CD4-positive, alpha-beta memory T cell (primary cell): ENCODE measurements around the gene TRIOBP. TPM values are rescaled to one million over a fixed set of nuclear protein-coding genes. Genes with fewer than 3 reads are reported as not detected.
A peak's percentile ranks its signal among the peaks of the same experiment; 100 is the strongest.

Source experiments
- CTCF ChIA-PET: fragments of 350-600 bp; sonication (Branson Sonifier 250); formaldehyde crosslinking; loops from one replicate; lab custom pipeline; 2021; ENCODE audit warnings: inconsistent platforms; ENCODE audit not compliant: partially characterized antibody; lab: Charles Lee
- POLR2A ChIA-PET: fragments of 350-600 bp; sonication (Branson Sonifier 250); formaldehyde crosslinking; loops from one replicate; lab custom pipeline; 2021; ENCODE audit not compliant: partially characterized antibody; lab: Charles Lee
- DNase-seq, 5 donors: peaks; one replicate each; pipeline versions ENCODE4 v3.0.0 to v3.0.0-alpha.2; 2020 to 2022; ENCODE audit warnings: mixed read lengths in 1 of 5
- H3K27ac ChIP-seq: one replicate; pipeline ENCODE4 v1.7.0; 2013; ENCODE audit warnings: low read depth, low read length
- H3K27me3 ChIP-seq: 2 replicates; pipeline ENCODE4 v1.7.0; 2013; ENCODE audit warnings: mild to moderate bottlenecking, low read length, moderate library complexity; ENCODE audit not compliant: insufficient read depth
- H3K36me3 ChIP-seq: 2 replicates; pipeline ENCODE4 v1.7.0; 2013; ENCODE audit warnings: mild to moderate bottlenecking, low read length, moderate library complexity; ENCODE audit not compliant: insufficient read depth
- H3K4me1 ChIP-seq: 2 replicates; pipeline ENCODE4 v1.7.0; 2013; ENCODE audit warnings: mild to moderate bottlenecking, low read length, moderate library complexity; ENCODE audit not compliant: insufficient read depth
- H3K4me3 ChIP-seq, 2 donors: one replicate each; pipeline ENCODE4 v1.7.0; 2013; ENCODE audit warnings: low read length in 2 of 2, mild to moderate bottlenecking in 1 of 2
- H3K9me3 ChIP-seq, 2 donors: one replicate each; pipeline ENCODE4 v1.7.0; 2013; ENCODE audit warnings: low read length in 2 of 2, control low read depth in 1 of 2; ENCODE audit not compliant: control insufficient read depth in 1 of 2
- H3K27ac Mint-ChIP-seq, 7 donors: one replicate each; pipeline ENCODE4 v1.8.0; 2020 to 2021; ENCODE audit warnings: mixed read lengths in 7 of 7, mild to moderate bottlenecking in 6 of 7, inconsistent platforms in 3 of 7, moderate library complexity in 3 of 7
- H3K27me3 Mint-ChIP-seq, 2 donors: one replicate each; pipeline ENCODE4 v1.8.0; 2020 to 2021; ENCODE audit warnings: mixed read lengths in 2 of 2
- H3K36me3 Mint-ChIP-seq, 2 donors: one replicate each; pipeline ENCODE4 v1.8.0; 2020 to 2021; ENCODE audit warnings: mixed read lengths in 2 of 2, inconsistent platforms in 1 of 2, mild to moderate bottlenecking in 1 of 2
- H3K4me1 Mint-ChIP-seq, 4 donors: one replicate each; pipeline ENCODE4 v1.8.0; 2020 to 2021; ENCODE audit warnings: mixed read lengths in 4 of 4, mild to moderate bottlenecking in 1 of 4
- H3K4me3 Mint-ChIP-seq, 8 donors: one replicate each; pipeline ENCODE4 v1.8.0; 2020 to 2021; ENCODE audit warnings: mixed read lengths in 8 of 8, mild to moderate bottlenecking in 7 of 8, moderate library complexity in 6 of 8, inconsistent platforms in 3 of 8
- H3K9me3 Mint-ChIP-seq, 8 donors: one replicate each; pipeline ENCODE4 v1.8.0; 2020 to 2021; ENCODE audit warnings: mixed read lengths in 8 of 8, mild to moderate bottlenecking in 5 of 8, inconsistent platforms in 3 of 8, moderate library complexity in 1 of 8
- intact Hi-C: fragments of 100-400 bp; cut with micrococcal nuclease; formaldehyde crosslinking; loops from one replicate; pipeline ENCODE4 v1.15.1; 2023
- polyA plus RNA-seq, 2 donors: library from polyadenylated mRNA; unstranded; fragments of 300-500 nt; fragmentation: Illumina TruSeq; gene quantifications; one replicate each; pipeline ENCODE4 v1.2.3, GENCODE V29; 2021
- total RNA-seq, 2 experiments: library from RNA; stranded (reverse); gene quantifications; one replicate each; pipeline ENCODE4 v1.2.3, GENCODE V29; 2021

TRIOBP gene
- total and polyA plus RNA-seq, 4 experiments from 2014 or later: 9.2 to 26.1 (median 19.4) TPM

DNA sequence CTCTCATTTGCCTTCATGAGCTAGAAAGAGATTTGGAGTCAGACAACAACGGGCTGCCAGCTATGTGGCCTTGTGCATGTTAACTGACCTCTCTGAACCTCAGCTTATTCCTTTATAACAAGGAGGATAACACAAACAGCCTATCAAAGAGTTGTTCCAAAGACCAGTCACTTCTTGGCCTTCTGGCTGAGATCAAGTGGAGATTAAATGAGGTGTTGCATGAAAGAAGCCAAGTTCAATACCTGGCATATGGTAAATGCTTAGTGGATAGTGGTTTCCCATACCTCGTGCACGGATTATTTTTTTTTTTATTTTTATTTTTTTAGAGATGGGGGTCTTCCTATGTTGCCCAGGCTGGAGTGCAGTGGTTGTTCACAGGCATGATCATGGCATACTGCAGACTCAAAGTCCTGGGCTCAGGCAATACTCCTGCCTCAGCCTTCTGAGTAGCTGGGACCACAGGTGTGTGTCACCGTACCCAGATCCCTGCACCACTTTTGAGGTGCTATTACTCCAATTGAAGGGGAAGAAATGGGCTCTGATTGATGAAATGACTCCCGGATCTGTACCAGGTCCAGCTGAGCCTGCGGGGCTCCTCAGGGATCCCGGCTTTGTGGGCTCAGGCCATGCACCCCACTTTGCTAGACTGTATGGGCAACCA, 16.5 kb upstream of the TRIOBP start:
- Histone ChIP-seq H3K4me3 (no peak overlapping the region), H3K9me3 (no peaks in the 10 kb centered on the region), H3K27me3 (no peaks in the 10 kb centered on the region), H3K4me1 (peaks cover 23% of the 10 kb centered on the region), H3K36me3 (no peaks in the 10 kb centered on the region), H3K27ac (no peak overlapping the region)
- CTCF ChIA-PET: interaction anchor here (1.1 to 22.7 kb wide), 7 partner anchors 9 to 72 kb away, joined by 3 to 558 read pairs (median 78); partner anchors contain the start of genes GGA1, PDXP and SH3BP1
- H3K4me3 Mint-ChIP-seq: no peak overlapping the region
- no peaks in the 10 kb centered on the region for H3K27me3 Mint-ChIP-seq
- peaks cover 16 to 46% (median 24%) of the 10 kb centered on the region in 4 donors for H3K4me1 Mint-ChIP-seq
- POLR2A ChIA-PET: interaction anchor here (0.8 to 8.4 kb wide), 9 partner anchors 6 to 72 kb away, joined by 4 to 90 read pairs (median 12); partner anchors contain the start of genes GGA1, LGALS1, PDXP and SH3BP1
- peaks cover 0 to 9% of the 10 kb centered on the region in 2 donors for H3K36me3 Mint-ChIP-seq
- peak overlapping the region in 3 of 7 donors; percentile 43 to 83 (median 81) for H3K27ac Mint-ChIP-seq
- H3K9me3 Mint-ChIP-seq: no peaks in the 10 kb centered on the region
- intact Hi-C loops: loop anchor here (10.0 kb wide), 1 partner anchor 64 kb away; no protein-coding TSS in a partner anchor
- no peak for DNase-seq

DNA sequence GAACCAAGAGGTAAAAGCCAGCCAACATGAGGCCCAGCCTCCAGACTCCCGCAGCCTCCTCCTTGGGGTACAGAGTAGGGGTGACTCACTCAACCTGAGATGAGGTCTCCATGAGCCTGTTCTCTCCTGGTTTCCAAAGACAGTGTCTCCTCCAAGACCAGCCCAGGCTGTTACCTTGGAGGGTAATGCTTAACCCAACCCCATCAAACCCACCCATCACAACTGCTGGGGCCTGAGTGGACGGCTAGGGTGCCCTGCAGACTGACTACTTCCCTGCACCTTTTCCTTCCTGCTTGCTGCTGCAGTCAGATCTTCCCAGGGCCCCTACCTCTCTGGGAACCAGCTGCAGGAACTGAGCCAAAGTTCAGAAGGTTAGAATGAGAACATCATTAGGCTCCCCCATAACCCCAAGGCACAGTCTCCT, 15.8 kb upstream of the TRIOBP start:
- H3K27ac Mint-ChIP-seq: peak overlapping the region in 5 of 7 donors; percentile 78 to 83 (median 80)
- Histone ChIP-seq H3K4me1 (peaks cover 20% of the 10 kb centered on the region), H3K9me3 (no peaks in the 10 kb centered on the region), H3K4me3 (no peak overlapping the region), H3K27ac (no peak overlapping the region), H3K36me3 (no peaks in the 10 kb centered on the region), H3K27me3 (no peaks in the 10 kb centered on the region)
- CTCF ChIA-PET: interaction anchor here (0.8 to 22.7 kb wide), 9 partner anchors 9 to 143 kb away, joined by 3 to 558 read pairs (median 51); partner anchors contain the start of genes GGA1, PDXP and SH3BP1
- H3K9me3 Mint-ChIP-seq: no peaks in the 10 kb centered on the region
- DNase-seq: peak in 1 of 5 donors; percentile 27
- POLR2A ChIA-PET: interaction anchor here (0.9 to 8.4 kb wide), 13 partner anchors 7 to 89 kb away, joined by 3 to 90 read pairs (median 4); partner anchors contain the start of genes GGA1, LGALS1, PDXP and SH3BP1
- H3K4me1 Mint-ChIP-seq: peaks cover 17 to 43% (median 23%) of the 10 kb centered on the region in 4 donors
- peak overlapping the region in 1 of 8 donors; percentile 67 for H3K4me3 Mint-ChIP-seq
- H3K36me3 Mint-ChIP-seq: peaks cover 0 to 10% of the 10 kb centered on the region in 2 donors
- intact Hi-C loops: loop anchor here (1.0 to 10.0 kb wide), 6 partner anchors 23 to 74 kb away; partner anchors contain the start of genes PDXP and SH3BP1
- no peaks in the 10 kb centered on the region for H3K27me3 Mint-ChIP-seq

DNA sequence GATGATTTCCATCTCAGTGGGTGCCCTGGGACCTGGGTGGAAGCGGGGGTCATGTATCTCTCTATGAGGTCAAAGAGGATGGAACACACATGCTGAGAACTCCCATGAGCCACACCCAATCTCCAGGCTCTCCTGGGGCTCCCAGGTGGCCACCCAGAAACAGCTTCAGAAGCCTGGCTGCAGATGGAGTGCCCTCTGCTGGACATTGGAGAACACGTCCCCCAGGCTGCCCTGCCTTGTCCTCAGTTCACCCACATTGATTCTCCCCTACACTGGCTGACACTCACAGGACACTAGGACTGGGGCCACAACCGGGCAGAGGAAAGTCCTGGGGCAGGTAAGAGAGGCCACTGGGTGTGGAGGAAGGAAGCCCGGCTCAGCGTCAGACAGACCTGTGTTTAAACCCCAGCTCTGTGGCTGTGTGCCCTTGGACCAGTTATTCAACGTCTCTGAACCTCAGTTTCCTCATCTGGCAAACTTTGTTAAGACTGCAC, 15.2 kb upstream of the TRIOBP start:
- no peaks in the 10 kb centered on the region for H3K9me3 ChIP-seq
- DNase-seq: peak; percentile 68 to 72 (median 70)
- H3K27ac ChIP-seq: no peak overlapping the region
- peak overlapping the region in 2 of 8 donors; percentile 18 to 67 for H3K4me3 Mint-ChIP-seq
- no peaks in the 10 kb centered on the region for H3K27me3 ChIP-seq
- no peaks in the 10 kb centered on the region for H3K9me3 Mint-ChIP-seq
- no peaks in the 10 kb centered on the region for H3K36me3 ChIP-seq
- ChIA-PET POLR2A (interaction anchor here (0.5 to 8.4 kb wide), 15 partner anchors 7 to 89 kb away, joined by 3 to 90 read pairs (median 4); partner anchors contain the start of genes GGA1, LGALS1, PDXP and SH3BP1), CTCF (interaction anchor here (0.6 to 22.7 kb wide), 12 partner anchors 10 to 143 kb away, joined by 3 to 558 read pairs (median 18); partner anchors contain the start of genes GGA1, PDXP and SH3BP1)
- no peak overlapping the region for H3K4me3 ChIP-seq
- H3K27me3 Mint-ChIP-seq: no peaks in the 10 kb centered on the region
- H3K4me1 ChIP-seq: peaks cover 22% of the 10 kb centered on the region
- H3K27ac Mint-ChIP-seq: peak overlapping the region; percentile 30 to 83 (median 78)
- peaks cover 17 to 43% (median 25%) of the 10 kb centered on the region in 4 donors for H3K4me1 Mint-ChIP-seq
- intact Hi-C loops: loop anchor here (1.0 to 10.0 kb wide), 6 partner anchors 23 to 74 kb away; partner anchors contain the start of genes PDXP and SH3BP1
- H3K36me3 Mint-ChIP-seq: peaks cover 0 to 13% of the 10 kb centered on the region in 2 donors

DNA sequence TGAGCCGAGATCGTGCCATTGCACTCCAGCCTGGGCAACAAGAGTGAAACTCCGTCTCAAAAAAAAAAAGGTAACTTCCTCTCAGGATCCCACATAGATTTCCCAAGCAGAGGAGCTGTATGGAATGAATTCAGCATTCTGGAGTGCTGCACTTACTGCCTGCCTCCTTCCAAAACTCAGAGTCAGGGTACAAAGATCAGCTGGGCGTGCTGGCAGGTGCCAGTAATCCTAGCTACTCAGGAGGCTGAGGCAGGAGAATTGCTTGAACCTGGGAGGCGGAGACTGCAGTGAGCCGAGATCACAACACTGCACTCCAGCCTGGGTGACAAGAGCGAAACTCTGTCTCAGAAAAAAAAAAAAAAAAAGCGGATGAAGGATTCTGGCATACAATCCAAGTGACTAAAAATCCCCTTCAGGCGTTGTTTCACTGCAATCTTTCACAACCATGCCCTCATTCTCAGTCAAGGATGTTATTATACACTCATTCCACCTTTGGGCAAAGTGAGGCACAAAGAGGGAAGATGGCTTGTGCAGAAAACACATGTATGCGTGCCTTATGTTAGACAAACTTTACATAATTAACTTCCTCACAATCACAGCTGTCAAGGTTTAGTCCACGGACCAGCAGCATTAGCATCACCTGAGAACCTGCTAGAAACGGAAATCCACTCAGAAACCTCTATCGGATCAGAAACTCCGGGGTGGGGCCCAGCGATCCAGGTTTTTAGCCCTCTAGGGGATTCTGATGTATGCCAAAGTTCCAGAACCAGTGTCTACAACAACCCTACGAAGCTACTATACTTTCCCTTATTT, 11.8 kb upstream of the TRIOBP start:
- intact Hi-C loops: loop anchor here (10.0 kb wide), 1 partner anchor 60 kb away; no protein-coding TSS in a partner anchor
- peaks cover 8 to 22% of the 10 kb centered on the region in 2 donors for H3K36me3 Mint-ChIP-seq
- H3K9me3 Mint-ChIP-seq: no peaks in the 10 kb centered on the region
- Histone ChIP-seq H3K36me3 (peaks cover 15% of the 10 kb centered on the region), H3K27me3 (no peaks in the 10 kb centered on the region), H3K4me1 (peaks cover 28% of the 10 kb centered on the region), H3K9me3 (no peaks in the 10 kb centered on the region), H3K27ac (no peak overlapping the region), H3K4me3 (no peak overlapping the region)
- H3K4me3 Mint-ChIP-seq: peak overlapping the region in 5 of 8 donors; percentile 91 to 98 (median 96)
- ChIA-PET CTCF (interaction anchor here (0.7 to 22.7 kb wide), 9 partner anchors 10 to 122 kb away, joined by 3 to 558 read pairs (median 6); partner anchors contain the start of genes GGA1, LGALS1, PDXP and SH3BP1), POLR2A (interaction anchor here (0.6 to 8.4 kb wide), 14 partner anchors 10 to 118 kb away, joined by 3 to 90 read pairs (median 10); partner anchors contain the start of genes GGA1, LGALS1, PDXP and SH3BP1)
- peak overlapping the region in 2 of 7 donors; percentile 12 to 91 for H3K27ac Mint-ChIP-seq
- no peaks in the 10 kb centered on the region for H3K27me3 Mint-ChIP-seq
- peaks cover 18 to 42% (median 29%) of the 10 kb centered on the region in 4 donors for H3K4me1 Mint-ChIP-seq
- DNase-seq: peak in 1 of 5 donors; percentile 28

DNA sequence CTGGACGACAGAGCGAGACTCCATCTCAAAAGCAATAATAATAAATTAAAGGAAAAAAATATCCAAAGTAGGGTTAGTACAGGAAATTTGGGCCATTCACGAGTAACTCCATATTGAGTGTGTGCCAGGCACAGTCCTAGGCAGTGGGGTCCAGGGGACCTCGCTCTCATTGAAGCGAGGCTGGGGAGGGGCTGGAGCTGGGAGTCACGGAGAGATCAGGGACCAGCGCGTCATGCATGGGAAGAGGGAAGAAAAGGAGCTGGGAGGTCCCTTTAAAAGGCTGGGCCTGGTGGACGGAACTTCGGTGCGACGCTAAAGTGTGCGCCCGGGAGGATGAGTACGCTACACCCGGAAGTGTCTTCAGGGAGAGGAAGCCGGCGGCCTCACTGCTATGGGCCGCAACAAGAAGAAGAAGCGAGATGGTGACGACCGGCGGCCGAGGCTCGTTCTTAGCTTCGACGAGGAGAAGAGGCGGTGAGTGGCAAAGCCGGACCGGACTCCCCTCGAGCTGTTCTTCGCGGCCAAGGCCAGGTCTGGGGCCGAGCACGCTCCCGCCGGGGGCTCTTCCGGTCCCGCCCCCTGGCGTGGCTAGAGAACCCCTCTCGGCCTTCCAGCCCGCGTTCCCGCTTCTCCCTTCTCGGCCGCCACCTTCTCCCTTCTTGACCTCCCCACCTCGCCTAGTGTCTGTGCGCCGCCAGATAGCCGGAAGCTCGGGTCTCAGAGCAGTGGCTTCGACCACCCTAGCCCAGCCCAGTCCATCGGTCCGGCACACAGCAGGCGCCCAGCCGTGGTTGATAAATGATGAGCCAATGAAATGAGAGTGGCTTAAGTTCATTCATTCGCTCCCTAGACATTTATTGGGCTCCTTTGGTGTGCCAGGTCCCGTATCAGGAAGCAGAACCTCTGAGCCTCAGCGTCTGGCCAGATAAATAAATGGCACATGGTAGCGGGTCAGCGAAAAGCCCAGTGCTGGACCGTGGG, 10.6 kb upstream of the TRIOBP start, which contains the start of gene NOL12:
TSS of gene NOL12 (plus strand) at position 342 of the 981 bp plus-strand sequence. CDS start at position 392, 50 bp downstream.
- H3K27ac Mint-ChIP-seq: peak within 1 kb of the TSS; percentile 91 to 98 (median 95)
- no peaks in the 10 kb centered on the region for H3K9me3 Mint-ChIP-seq
- H3K4me1 ChIP-seq: peaks cover 25% of the 10 kb centered on the region
- ChIA-PET POLR2A (interaction anchor here (0.6 to 8.4 kb wide), 16 partner anchors 10 to 176 kb away, joined by 3 to 90 read pairs (median 6); partner anchors contain the start of genes GGA1, LGALS1, PDXP and SH3BP1), CTCF (interaction anchor here (0.9 to 22.7 kb wide), 8 partner anchors 25 to 131 kb away, joined by 3 to 558 read pairs (median 5); partner anchors contain the start of genes GGA1, PDXP and SH3BP1)
- H3K4me3 Mint-ChIP-seq: peak within 1 kb of the TSS; percentile 91 to 98 (median 96)
- peaks cover 16 to 34% (median 25%) of the 10 kb centered on the region in 4 donors for H3K4me1 Mint-ChIP-seq
- no peaks in the 10 kb centered on the region for H3K27me3 ChIP-seq
- peaks cover 17 to 33% of the 10 kb centered on the region in 2 donors for H3K36me3 Mint-ChIP-seq
- H3K27me3 Mint-ChIP-seq: no peaks in the 10 kb centered on the region
- peak within 1 kb of the TSS; percentile 92 for H3K27ac ChIP-seq
- H3K4me3 ChIP-seq: peak within 1 kb of the TSS; percentile 79 to 96
- peak; percentile 76 to 82 (median 77) for DNase-seq
- peaks cover 26% of the 10 kb centered on the region for H3K36me3 ChIP-seq
- H3K9me3 ChIP-seq: no peaks in the 10 kb centered on the region
- intact Hi-C loops: loop anchor here (1.0 to 10.0 kb wide), 2 partner anchors 59 to 78 kb away; partner anchors contain the start of gene GGA1
